HT1080 (cell line): Measurements from ENCODE around the gene RSPH9. TPM values are rescaled to one million over a fixed set of nuclear protein-coding genes. Genes with fewer than 3 reads are reported as not detected.
"Not testable (repeated sequence)": the region's sequence is repeated elsewhere in the genome, so short reads cannot be mapped to it uniquely, and the experiment has no call there.

Experiments
- DNase-seq: peaks from one replicate; pipeline ENCODE4 v3.0.0-alpha.2; 2015; ENCODE audit warnings: low read depth
- total RNA-seq: library from RNA; depleted of rRNA; stranded (reverse); fragments of >200 nt; shearing (Covaris generic); gene quantifications from 2 replicates; pipeline ENCODE4 v1.2.3, GENCODE V29; 2014

The RSPH9 gene
- total RNA-seq, 1 experiment from 2014 or later = not detected

DNA sequence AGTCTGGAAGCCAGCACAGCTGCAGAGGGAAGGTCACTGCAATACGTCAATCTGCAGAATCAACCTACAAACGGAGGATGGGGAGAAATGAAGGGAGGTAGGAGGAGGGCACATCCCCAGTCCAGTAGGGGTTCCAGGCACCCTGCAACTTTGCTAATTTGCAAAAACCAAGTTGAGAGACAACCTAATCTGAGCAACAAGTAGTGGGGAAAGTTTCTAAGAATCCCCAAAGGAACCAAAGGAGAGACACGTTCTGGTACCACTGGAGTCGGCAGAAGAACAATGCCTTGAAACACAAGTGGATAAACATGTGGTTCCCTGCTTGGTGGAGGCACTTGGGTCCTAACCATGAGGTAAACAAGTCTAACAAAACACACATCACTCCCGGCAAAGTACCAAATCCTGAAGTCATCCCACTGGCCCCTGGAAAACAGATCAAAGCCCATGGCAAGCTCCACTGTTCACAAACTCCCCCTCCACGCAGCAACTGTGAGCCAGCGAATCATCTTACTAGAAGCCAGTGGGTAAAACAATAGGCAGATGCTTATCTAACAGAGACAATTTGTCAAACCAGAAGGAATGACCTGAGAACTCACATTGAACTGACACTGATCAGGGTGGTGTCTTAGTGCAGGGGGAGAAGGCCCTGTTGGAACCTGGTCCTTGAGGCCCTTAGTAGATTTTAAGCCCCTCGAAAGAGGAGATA, 38.0 kb downstream of the RSPH9 start:
- DNase-seq = no peak

- DNase-seq = no peak
Observed at GRCh38 chr6:43683708-43684455, 39.0 kb downstream of the RSPH9 start.

DNA sequence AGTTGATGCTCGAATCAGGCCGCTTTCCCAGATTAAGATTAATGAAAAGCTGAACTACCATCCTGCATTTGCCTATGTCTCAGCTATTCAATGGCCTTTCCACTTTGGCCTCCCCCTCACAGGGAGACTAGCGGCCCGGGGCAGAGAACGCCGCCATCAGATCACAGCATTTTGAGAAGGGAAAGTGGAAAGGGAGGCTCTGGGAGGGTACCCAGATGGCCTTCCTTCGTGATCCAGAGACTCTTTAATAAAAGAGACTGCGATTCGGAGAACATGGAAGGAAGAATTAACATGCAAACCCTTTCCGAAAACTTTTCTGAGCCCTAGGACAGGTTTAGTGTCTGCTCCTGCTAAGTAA, 42.2 kb downstream of the RSPH9 start:
- DNase-seq = no peak

GRCh38 chr6:43687437-43688347, 42.9 kb downstream of the RSPH9 start, which contains the start of gene MRPS18A:
Gene MRPS18A, minus strand, starts transcription at chr6:43687791. Its CDS starts 12 bp downstream, at chr6:43687779.
- DNase-seq = peak; percentile 83

- DNase-seq = no peak
Observed at GRCh38 chr6:43689421-43689820, 44.6 kb downstream of the RSPH9 start.

GRCh38 chr6:43695215-43695966, 50.6 kb downstream of the RSPH9 start:
- DNase-seq = no peak

DNA sequence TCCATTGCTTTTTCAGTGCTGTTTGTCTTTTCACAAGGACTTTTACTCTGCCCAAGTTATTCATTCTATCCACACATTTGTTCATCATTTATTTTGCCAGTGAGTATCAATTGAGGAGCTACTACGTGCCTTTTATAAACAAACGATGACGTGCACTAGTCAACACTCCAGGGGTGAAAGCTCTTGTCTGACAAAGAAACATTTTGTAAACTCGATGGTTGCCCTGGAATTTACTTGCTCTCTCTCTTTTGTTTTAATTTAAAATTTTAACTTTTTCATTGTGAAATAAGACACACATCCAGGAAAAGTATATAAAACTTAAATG, 51.1 kb downstream of the RSPH9 start:
- no peak for DNase-seq

- DNase-seq = no peak
Observed at GRCh38 chr6:43697421-43697820, 52.6 kb downstream of the RSPH9 start.

DNA sequence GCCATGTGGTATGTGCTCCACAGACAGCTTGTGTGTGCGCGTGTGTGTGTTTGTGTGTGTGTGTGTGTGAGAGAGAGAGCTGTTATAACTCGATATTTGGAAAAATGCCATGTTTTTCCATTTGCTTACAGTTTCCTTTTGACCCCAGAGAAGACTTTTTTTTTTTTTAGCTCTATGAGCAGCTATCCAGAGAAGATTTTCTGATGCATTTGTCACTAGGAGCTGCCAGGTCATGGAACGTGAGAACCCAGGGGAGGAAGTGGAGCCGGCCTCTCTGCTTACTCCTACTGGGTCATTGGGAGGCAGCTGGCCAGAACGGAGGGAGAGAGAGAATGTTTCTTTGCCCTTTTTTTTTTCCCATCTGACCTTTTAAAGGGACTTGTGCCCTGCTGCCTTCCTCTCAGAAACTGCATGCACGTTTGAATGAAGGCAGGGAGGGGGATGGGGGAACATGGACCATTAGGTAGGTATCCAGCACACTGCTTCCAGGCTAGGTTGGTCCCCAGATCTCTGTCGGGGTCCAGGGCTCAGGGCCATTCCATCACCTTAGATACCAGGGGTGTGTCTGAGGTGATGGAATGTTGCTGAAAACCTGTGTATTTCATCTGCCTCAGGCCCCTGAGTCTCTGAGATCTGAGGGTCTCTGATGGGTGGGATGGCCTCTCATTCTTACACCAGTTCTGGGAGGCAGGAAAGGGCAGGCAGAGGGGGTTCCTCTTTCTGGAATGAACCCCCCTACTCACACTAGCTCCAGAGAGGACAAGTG, 53.9 kb downstream of the RSPH9 start:
- DNase-seq = peak; percentile 42

GRCh38 chr6:43699564-43700186, 54.8 kb downstream of the RSPH9 start:
- peak; percentile 19 for DNase-seq

DNA sequence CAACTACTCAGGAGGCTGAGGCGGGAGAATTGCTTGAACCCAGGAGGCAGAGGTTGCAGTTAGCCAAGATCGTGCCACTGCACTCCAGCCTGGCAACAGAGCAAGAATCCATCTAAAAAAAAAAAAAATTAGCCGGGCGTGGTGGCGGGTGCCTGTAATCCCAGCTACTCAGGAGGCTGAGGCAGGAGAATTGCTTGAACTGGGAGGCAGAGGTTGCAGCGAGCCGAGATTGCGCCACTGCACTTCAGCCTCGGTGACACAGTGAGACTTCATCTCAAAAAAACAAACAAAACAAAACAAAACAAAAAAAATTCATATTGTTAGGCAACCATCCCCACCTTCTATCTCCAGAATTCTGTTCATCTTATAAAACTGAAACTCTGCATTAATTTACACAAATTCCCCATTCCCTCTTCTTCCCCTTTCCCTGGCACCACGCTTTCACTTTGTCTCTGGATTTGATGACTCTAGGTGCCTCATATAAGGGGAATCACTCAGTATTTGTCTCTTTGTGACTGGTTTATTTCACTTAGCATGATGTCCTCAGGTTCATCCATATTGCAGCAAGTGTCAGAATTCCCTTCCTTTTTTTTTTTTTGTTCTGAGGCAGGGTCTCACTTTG, 56.2 kb downstream of the RSPH9 start:
- not testable (repeated sequence) for DNase-seq

DNA sequence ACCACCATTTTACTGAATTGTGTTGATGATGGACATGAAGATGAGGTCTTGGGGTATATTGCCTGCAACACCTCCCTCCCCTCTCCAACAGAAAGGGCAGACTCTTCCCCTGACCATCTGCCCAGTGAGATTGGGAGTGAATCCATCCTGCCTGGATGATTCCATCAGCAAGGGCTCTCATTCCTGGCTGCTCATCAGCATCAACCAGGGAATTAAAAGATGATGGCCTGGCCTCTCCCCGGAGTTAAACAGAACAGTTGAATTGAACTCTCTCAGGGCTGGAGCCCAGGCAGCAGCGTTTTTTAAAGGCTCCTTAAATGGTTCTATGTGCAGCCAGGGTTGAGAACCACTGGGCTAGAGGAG, 57.3 kb downstream of the RSPH9 start:
- DNase-seq = no peak

GRCh38 chr6:43702534-43703440, 58.0 kb downstream of the RSPH9 start:
- peak; percentile 88 for DNase-seq

- no peak for DNase-seq
Observed at GRCh38 chr6:43703512-43704429, 58.9 kb downstream of the RSPH9 start.

DNA sequence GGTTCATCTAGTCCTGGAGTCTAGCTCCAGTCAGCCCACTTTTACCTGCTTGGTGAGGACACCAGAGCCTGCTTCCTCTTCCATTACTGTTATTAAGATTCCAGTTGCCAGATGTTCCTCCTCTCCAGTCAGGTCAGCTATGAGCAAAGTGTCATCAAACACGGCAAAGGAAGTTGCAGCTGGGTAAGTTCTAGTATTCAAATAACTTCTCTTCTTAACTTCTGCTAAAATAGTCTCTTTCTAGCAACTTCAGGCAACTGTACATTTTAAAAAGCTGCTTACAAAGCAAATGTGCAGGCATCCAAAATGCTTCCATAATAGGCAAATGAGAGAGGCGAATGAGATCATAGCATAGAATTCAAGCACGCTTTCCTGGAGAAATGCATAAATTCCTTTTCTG, 61.2 kb downstream of the RSPH9 start:
- no peak for DNase-seq

GRCh38 chr6:43706788-43707187, 62.0 kb downstream of the RSPH9 start:
- DNase-seq = peak; percentile 81

- no peak for DNase-seq
Observed at GRCh38 chr6:43707269-43707668, 62.4 kb downstream of the RSPH9 start.
